Peyer's patch (tissue), 4 donors: ENCODE data around the gene LIX1. TPM values are rescaled to one million over a fixed set of nuclear protein-coding genes. Genes with fewer than 3 reads are reported as not detected.

ENCODE experiments used
- DNase-seq, 3 donors: peaks; one replicate each; pipeline ENCODE4 v3.0.0-alpha.2; 2017 to 2019
- H3K27ac ChIP-seq, 4 donors: fragments of 200-600 bp; sonication (generic); one replicate each; pipeline ENCODE4 v1.5.1; 2016 to 2019
- H3K27me3 ChIP-seq, 2 donors: fragments of 200-600 bp; sonication (generic); one replicate each; pipeline ENCODE4 v1.5.1; 2019
- H3K36me3 ChIP-seq, 3 donors: fragments of 200-600 bp; sonication (generic); one replicate each; pipeline ENCODE4 v1.5.1; 2016 to 2019
- H3K4me1 ChIP-seq, 4 donors: fragments of 200-600 bp; sonication (generic); one replicate each; pipeline ENCODE4 v1.5.1; 2016 to 2019
- H3K4me3 ChIP-seq, 4 donors: fragments of 200-600 bp; sonication (generic); 1 replicate in 3 of 4; 2 replicates in 1 of 4; pipeline ENCODE4 v1.5.1; 2016 to 2019; ENCODE audit warnings: mild to moderate bottlenecking in 1 of 4
- H3K9me3 ChIP-seq, 4 donors: fragments of 200-600 bp; sonication (generic); one replicate each; pipeline ENCODE4 v1.5.1; 2016 to 2019; ENCODE audit warnings: mild to moderate bottlenecking in 1 of 4
- POLR2A ChIP-seq, 2 donors: fragments of 450-650 bp; IDR thresholded peaks; one replicate each; pipeline ENCODE4 v1.5.1; 2017; ENCODE audit warnings: antibody characterized with exemption in 2 of 2, mild to moderate bottlenecking in 2 of 2, moderate library complexity in 2 of 2
- small RNA-seq, 2 donors: library from RNA; depleted of rRNA; stranded (forward); fragments of <200 nt; gene quantifications; one replicate each; pipeline ENCODE3, GENCODE V24; 2016
- total RNA-seq, 4 donors: library from RNA; depleted of rRNA; stranded (reverse); fragments of >200 nt; gene quantifications; one replicate each; pipeline ENCODE4 v1.1.0, GENCODE V29; 2016
- TF ChIP-seq, protein P1 (sequence below), 6 experiments: fragments of 450-650 bp in 4 of 6; fragments of 200-600 bp in 2 of 6; sonication (generic) in 1 of 6; IDR thresholded peaks; one replicate each; pipeline ENCODE4 v1.5.1; 2017 to 2019; ENCODE audit warnings: antibody characterized with exemption in 6 of 6, mild to moderate bottlenecking in 3 of 6, moderate library complexity in 1 of 6

Gene LIX1
- total RNA-seq, 4 donors from 2014 or later = 0.13 TPM; not detected in 3

DNA sequence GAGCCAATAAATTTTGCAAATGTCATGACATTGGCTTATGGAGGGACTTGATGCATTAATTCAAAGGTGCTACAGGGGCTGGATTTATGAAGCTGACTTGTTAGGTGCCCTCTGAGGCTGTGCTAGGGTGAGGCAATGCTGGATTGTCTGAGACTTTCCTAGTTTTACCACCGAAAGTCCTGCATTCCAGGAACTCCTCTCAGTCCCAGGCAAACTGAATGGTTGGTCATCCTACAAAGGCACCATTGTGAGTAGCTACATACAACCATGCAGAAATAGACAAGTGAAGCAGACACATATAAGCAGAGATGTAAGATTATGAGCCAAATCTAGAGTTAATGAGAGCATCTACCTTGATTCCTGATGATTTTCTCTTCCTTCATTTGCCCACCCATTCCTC, 95.3 kb downstream of the LIX1 start:
- Histone ChIP-seq H3K36me3 (no peaks in the 10 kb centered on the region), H3K4me3 (no peak overlapping the region), H3K4me1 (no peaks in the 10 kb centered on the region), H3K9me3 (no peaks in the 10 kb centered on the region), H3K27ac (no peak overlapping the region), H3K27me3 (no peaks in the 10 kb centered on the region)
- TF ChIP-seq POLR2A (IDR thresholded peaks at IDR 0.05) = no peak
- TF ChIP-seq, protein P1, sequence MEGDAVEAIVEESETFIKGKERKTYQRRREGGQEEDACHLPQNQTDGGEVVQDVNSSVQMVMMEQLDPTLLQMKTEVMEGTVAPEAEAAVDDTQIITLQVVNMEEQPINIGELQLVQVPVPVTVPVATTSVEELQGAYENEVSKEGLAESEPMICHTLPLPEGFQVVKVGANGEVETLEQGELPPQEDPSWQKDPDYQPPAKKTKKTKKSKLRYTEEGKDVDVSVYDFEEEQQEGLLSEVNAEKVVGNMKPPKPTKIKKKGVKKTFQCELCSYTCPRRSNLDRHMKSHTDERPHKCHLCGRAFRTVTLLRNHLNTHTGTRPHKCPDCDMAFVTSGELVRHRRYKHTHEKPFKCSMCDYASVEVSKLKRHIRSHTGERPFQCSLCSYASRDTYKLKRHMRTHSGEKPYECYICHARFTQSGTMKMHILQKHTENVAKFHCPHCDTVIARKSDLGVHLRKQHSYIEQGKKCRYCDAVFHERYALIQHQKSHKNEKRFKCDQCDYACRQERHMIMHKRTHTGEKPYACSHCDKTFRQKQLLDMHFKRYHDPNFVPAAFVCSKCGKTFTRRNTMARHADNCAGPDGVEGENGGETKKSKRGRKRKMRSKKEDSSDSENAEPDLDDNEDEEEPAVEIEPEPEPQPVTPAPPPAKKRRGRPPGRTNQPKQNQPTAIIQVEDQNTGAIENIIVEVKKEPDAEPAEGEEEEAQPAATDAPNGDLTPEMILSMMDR (IDR thresholded peaks at IDR 0.05) = no peak
- no peak for DNase-seq

DNA sequence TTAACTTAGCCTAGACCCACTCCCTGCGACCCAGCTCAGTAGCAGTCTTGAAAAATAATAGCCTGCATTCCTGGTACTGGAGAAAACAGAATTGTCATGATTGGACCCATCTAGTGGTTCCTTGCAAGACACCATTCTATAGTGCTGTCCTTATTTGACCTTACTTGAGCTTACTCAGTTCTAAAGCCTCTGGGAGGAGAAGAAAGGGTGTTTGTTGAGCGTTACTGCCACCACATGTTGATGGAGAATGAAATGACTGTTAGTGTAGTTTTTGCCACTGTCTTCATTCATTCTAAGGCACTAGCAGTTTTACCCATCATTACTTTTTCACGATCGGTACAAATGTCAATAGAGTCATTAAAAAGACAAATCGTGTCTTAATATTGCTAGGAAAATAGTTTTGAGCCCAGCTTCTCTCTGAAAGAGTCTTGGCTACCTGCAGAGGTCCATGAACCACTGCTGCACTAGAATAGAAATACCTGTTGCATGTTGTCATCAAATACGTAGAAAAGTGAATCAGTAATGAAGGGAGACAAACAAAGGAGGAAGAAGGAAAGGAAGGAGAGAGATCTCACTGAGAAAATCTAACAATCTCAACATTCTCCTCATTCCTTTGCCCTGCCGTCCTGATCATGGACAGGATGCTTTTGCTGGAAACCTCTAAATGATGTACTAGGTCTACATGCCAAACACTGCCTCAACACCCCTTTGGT, 96.0 kb downstream of the LIX1 start:
- H3K27me3 ChIP-seq = no peaks in the 10 kb centered on the region
- H3K36me3 ChIP-seq = no peaks in the 10 kb centered on the region
- H3K4me1 ChIP-seq = no peaks in the 10 kb centered on the region
- no peak for DNase-seq
- TF ChIP-seq, protein P1 (IDR thresholded peaks at IDR 0.05) = no peak
- no peak for TF ChIP-seq POLR2A (IDR thresholded peaks at IDR 0.05)
- no peak overlapping the region for H3K27ac ChIP-seq
- no peaks in the 10 kb centered on the region for H3K9me3 ChIP-seq
- H3K4me3 ChIP-seq = no peak overlapping the region

DNA sequence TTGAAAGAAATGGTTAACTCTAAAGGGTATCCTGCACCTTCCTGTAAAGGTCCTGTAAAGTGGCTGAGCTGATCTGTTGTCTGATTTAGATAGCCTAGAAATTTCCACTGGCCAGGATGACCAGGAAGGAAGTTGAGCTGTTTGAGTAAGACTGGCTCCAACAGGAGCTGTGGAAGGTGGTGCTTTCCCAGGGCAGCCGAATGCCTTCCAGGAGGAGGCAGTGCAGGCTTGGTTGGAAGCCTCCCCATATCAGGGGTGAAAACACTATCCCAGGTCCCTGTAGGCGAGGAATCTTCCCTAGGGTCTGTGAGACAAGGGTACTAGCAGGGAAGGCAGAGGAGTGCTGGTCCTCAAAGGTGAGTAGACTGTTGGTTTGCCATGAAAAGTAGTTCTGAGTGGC, 98.4 kb downstream of the LIX1 start:
- no peaks in the 10 kb centered on the region for H3K4me1 ChIP-seq
- H3K36me3 ChIP-seq = no peaks in the 10 kb centered on the region
- H3K27ac ChIP-seq = no peak overlapping the region
- TF ChIP-seq, protein P1 (IDR thresholded peaks at IDR 0.05) = peak in 4 of 6 experiments; percentile 14 to 55 (median 44)
- no peak for TF ChIP-seq POLR2A (IDR thresholded peaks at IDR 0.05)
- H3K9me3 ChIP-seq = no peaks in the 10 kb centered on the region
- H3K27me3 ChIP-seq = no peaks in the 10 kb centered on the region
- DNase-seq = peak in 1 of 3 donors; percentile 63
- no peak overlapping the region for H3K4me3 ChIP-seq

DNA sequence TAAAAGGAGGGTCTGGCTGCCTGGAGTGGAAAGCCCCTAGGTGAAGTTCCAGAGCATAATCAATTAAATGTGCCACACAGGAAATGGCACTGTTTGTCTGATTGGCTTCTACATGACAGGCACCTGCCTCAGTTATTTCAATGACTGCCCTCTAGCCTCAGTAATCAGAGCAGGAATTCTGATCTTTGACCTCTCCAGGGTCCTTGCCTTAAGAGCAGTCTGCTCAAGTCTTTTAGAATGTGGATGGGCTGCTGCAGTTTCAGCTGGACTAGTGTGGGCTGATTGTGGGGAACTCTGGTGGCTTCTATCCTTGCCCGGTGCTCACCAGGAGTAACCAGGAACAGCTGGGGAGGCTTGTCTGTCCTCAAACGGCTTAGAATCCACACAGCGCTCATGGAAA, 98.9 kb downstream of the LIX1 start:
- H3K4me1 ChIP-seq = no peaks in the 10 kb centered on the region
- no peak for DNase-seq
- no peak overlapping the region for H3K27ac ChIP-seq
- H3K27me3 ChIP-seq = no peaks in the 10 kb centered on the region
- no peaks in the 10 kb centered on the region for H3K36me3 ChIP-seq
- no peak for TF ChIP-seq POLR2A (IDR thresholded peaks at IDR 0.05)
- TF ChIP-seq, protein P1 (IDR thresholded peaks at IDR 0.05) = no peak
- H3K4me3 ChIP-seq = no peak overlapping the region
- no peaks in the 10 kb centered on the region for H3K9me3 ChIP-seq

DNA sequence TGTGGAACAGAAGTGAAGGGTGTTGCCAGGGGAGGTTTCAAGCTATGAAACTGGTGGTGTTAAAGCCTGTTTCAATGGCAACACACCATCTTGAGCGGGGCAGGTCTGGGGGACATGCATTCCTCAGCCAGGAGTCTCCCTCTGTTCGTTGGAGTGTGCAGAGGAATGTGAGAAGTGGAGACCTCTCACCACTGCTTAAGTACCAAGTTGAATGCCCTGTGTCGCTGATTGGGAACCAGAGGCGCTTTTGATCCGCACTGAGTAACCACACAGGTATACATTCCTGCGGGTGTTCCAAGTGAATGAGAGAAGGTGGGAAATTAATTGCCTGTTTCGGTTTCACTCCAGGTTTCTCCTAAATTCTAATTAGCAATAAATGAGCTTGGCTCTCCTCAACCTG, 99.4 kb downstream of the LIX1 start:
- Histone ChIP-seq H3K36me3 (no peaks in the 10 kb centered on the region), H3K4me3 (no peak overlapping the region), H3K27me3 (no peaks in the 10 kb centered on the region), H3K27ac (no peak overlapping the region), H3K9me3 (no peaks in the 10 kb centered on the region), H3K4me1 (no peaks in the 10 kb centered on the region)
- no peak for TF ChIP-seq POLR2A (IDR thresholded peaks at IDR 0.05)
- TF ChIP-seq, protein P1 (IDR thresholded peaks at IDR 0.05) = no peak
- DNase-seq = no peak

Small RNA genes lying within 50 kb of the gene (small RNA-seq; reads per million reads assigned to genes)
- 0 reads per million in 2 donors for gene RNU1-73P

Other genes with a start within 250 kb of the LIX1 start
- gene LNPEP, start 206.5 kb downstream of the LIX1 start, total RNA-seq = 10 to 100 TPM; 28.9 to 64.4 (median 38.5) TPM
- gene RIOK2, start 40.6 kb upstream of the LIX1 start, total RNA-seq = 10 to 100 TPM; 16.5 to 25.3 (median 19.4) TPM